DND-41 (cell line): ENCODE measurements around the gene MBTPS1.

Experiments used
- CTCF ChIP-seq: IDR thresholded peaks from 2 replicates; pipeline ENCODE4 v1.5.1; 2012; ENCODE audit warnings: borderline replicate concordance, low read length, moderate library complexity, mild to moderate bottlenecking; ENCODE audit not compliant: poor library complexity, severe bottlenecking; ENCODE audit errors: extremely low read depth
- EZH2 ChIP-seq: IDR thresholded peaks from 3 replicates; pipeline ENCODE4 v1.6.1; 2012; ENCODE audit warnings: borderline replicate concordance, low read depth, mild to moderate bottlenecking, moderate library complexity, low read length, inconsistent platforms; ENCODE audit not compliant: severe bottlenecking

- TF ChIP-seq CTCF (no peak), EZH2 (no peak)
Measured at GRCh38 chr16:84040823-84041820, 75.6 kb downstream of the MBTPS1 start.
